ENCODE results near the gene VASP.

DNA sequence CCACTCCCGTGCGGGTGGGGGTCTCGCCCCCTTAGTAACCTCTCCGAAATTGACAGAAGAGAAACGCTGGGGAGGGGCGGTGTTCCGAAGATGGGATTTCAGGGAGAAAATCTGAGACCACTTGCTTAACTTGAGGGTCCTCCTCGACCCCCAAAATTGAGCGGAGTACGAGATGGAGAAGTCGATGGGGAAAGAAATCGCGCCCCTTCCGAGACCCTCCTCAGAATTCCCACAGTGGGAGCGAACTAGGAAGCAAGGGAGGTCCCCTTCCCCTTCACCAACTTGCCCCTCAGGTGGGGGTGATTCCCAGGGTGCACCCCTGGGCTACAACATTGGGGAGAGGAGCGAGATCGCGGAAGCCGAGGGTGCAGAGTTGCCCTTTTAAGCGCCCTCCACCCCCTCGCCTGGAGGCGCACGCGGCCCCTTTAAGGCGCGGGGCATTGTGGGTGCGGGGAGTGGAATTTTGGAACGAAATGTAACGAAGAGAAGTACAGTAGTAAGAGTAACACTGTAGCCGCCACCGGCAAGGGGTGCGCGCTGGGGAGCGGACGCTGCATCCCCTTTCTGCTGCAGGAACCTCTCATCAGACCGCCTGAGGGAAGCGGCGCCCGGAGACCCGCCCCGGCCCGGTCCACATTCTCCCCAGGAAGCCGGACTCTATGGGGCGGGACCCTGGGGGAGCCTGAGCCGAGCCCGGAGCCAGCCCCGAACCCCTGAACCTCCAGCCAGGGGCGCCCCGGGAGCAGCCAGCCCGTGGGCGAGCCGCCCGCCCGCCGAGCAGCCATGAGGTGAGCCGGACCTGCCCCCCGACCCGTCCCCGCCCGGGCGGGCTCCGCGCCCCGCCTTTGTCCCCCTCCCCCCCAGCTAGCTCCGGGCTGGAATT is at the start of gene VASP:
- TF ChIP-seq, protein P1, sequence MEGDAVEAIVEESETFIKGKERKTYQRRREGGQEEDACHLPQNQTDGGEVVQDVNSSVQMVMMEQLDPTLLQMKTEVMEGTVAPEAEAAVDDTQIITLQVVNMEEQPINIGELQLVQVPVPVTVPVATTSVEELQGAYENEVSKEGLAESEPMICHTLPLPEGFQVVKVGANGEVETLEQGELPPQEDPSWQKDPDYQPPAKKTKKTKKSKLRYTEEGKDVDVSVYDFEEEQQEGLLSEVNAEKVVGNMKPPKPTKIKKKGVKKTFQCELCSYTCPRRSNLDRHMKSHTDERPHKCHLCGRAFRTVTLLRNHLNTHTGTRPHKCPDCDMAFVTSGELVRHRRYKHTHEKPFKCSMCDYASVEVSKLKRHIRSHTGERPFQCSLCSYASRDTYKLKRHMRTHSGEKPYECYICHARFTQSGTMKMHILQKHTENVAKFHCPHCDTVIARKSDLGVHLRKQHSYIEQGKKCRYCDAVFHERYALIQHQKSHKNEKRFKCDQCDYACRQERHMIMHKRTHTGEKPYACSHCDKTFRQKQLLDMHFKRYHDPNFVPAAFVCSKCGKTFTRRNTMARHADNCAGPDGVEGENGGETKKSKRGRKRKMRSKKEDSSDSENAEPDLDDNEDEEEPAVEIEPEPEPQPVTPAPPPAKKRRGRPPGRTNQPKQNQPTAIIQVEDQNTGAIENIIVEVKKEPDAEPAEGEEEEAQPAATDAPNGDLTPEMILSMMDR (IDR thresholded peaks at IDR 0.05 in 2 of 3, conservative IDR thresholded peaks at IDR 0.05 in 1 of 3; ENCODE audit: borderline replicate concordance in 1 of 3, insufficient read depth in 1 of 3, low read depth in 2 of 3, low read length in 2 of 3): no peak
- TF ChIP-seq, protein P2, sequence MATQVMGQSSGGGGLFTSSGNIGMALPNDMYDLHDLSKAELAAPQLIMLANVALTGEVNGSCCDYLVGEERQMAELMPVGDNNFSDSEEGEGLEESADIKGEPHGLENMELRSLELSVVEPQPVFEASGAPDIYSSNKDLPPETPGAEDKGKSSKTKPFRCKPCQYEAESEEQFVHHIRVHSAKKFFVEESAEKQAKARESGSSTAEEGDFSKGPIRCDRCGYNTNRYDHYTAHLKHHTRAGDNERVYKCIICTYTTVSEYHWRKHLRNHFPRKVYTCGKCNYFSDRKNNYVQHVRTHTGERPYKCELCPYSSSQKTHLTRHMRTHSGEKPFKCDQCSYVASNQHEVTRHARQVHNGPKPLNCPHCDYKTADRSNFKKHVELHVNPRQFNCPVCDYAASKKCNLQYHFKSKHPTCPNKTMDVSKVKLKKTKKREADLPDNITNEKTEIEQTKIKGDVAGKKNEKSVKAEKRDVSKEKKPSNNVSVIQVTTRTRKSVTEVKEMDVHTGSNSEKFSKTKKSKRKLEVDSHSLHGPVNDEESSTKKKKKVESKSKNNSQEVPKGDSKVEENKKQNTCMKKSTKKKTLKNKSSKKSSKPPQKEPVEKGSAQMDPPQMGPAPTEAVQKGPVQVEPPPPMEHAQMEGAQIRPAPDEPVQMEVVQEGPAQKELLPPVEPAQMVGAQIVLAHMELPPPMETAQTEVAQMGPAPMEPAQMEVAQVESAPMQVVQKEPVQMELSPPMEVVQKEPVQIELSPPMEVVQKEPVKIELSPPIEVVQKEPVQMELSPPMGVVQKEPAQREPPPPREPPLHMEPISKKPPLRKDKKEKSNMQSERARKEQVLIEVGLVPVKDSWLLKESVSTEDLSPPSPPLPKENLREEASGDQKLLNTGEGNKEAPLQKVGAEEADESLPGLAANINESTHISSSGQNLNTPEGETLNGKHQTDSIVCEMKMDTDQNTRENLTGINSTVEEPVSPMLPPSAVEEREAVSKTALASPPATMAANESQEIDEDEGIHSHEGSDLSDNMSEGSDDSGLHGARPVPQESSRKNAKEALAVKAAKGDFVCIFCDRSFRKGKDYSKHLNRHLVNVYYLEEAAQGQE (IDR thresholded peaks at IDR 0.05; ENCODE audit: low read depth): no peak
